HepG2 (cell line): ENCODE results near the gene SDK2. TPM values are rescaled to one million over a fixed set of nuclear protein-coding genes. Genes with fewer than 3 reads are reported as not detected.

ENCODE experiments used
- AGO2 ChIP-seq: fragments of 200-400 bp; formaldehyde crosslinking; optimal IDR thresholded peaks from 2 replicates; pipeline ENCODE3; 2017; ENCODE audit warnings: mild to moderate bottlenecking, low read depth, low read length, moderate library complexity
- GPN1 ChIP-seq: sonication (generic); formaldehyde crosslinking; IDR thresholded peaks from 2 replicates; pipeline ENCODE4 v1.5.1; 2020; ENCODE audit warnings: missing genetic modification reagents, borderline replicate concordance
- KDM4B ChIP-seq: sonication (generic); formaldehyde crosslinking; IDR thresholded peaks from 2 replicates; pipeline ENCODE4 v1.4.0; 2020; ENCODE audit warnings: missing genetic modification reagents
- MEIS1 ChIP-seq: sonication (generic); formaldehyde crosslinking; IDR thresholded peaks from 2 replicates; pipeline ENCODE4 v1.9.0; 2021; ENCODE audit warnings: mild to moderate bottlenecking, missing genetic modification reagents, moderate library complexity, borderline replicate concordance
- MYC ChIP-seq: sonication (generic); formaldehyde crosslinking; IDR thresholded peaks from 2 replicates; pipeline ENCODE4 v1.9.0; 2021; ENCODE audit warnings: missing genetic modification reagents, borderline replicate concordance
- RAD51 ChIP-seq: fragments of 450-650 bp; IDR thresholded peaks from 2 replicates; pipeline ENCODE4 v1.6.1; 2016; ENCODE audit warnings: borderline replicate concordance
- RBFOX2 ChIP-seq: fragments of 200-400 bp; formaldehyde crosslinking; IDR thresholded peaks from 2 replicates; pipeline ENCODE4 v1.6.1; 2017; ENCODE audit warnings: low read depth, mild to moderate bottlenecking, low read length
- SNRNP70 ChIP-seq: fragments of 200-400 bp; formaldehyde crosslinking; IDR thresholded peaks from 2 replicates; pipeline ENCODE4 v1.6.1; 2017; ENCODE audit warnings: mild to moderate bottlenecking, low read depth, low read length, moderate library complexity
- STAG1 ChIP-seq: sonication (generic); formaldehyde crosslinking; IDR thresholded peaks from 2 replicates; pipeline ENCODE4 v1.4.0; 2020; ENCODE audit warnings: missing genetic modification reagents
- TOE1 ChIP-seq: sonication (generic); formaldehyde crosslinking; IDR thresholded peaks from 2 replicates; pipeline ENCODE4 v1.4.0; 2020; ENCODE audit warnings: mild to moderate bottlenecking, missing genetic modification reagents
- ZBTB38 ChIP-seq: sonication (generic); formaldehyde crosslinking; IDR thresholded peaks from 2 replicates; pipeline ENCODE4 v1.5.1; 2020; ENCODE audit warnings: mild to moderate bottlenecking, missing genetic modification reagents
- ZNF230 ChIP-seq: sonication (generic); formaldehyde crosslinking; IDR thresholded peaks from 2 replicates; pipeline ENCODE4 v1.4.0; 2020; ENCODE audit warnings: mild to moderate bottlenecking, missing genetic modification reagents
- ZNF251 ChIP-seq: sonication (generic); formaldehyde crosslinking; IDR thresholded peaks from 2 replicates; pipeline ENCODE4 v1.9.0; 2021; ENCODE audit warnings: mild to moderate bottlenecking, missing genetic modification reagents
- ZNF513 ChIP-seq: sonication (generic); formaldehyde crosslinking; conservative IDR thresholded peaks from 2 replicates; pipeline ENCODE4 v1.5.0; 2020; ENCODE audit warnings: missing genetic modification reagents
- ZSCAN31 ChIP-seq: sonication (generic); formaldehyde crosslinking; IDR thresholded peaks from 2 replicates; pipeline ENCODE4 v1.5.0; 2020; ENCODE audit warnings: low read depth, mild to moderate bottlenecking, missing genetic modification reagents
- polyA plus RNA-seq, 8 experiments: library from polyadenylated mRNA; depleted of rRNA in 3 of 8; stranded (reverse) in 7 of 8; unstranded in 1 of 8; fragments of >200 nt; fragmentation: Illumina TruSeq in 4 of 8; extraction: Trizol in 4 of 8; gene quantifications; 2 replicates each; pipeline versions ENCODE4 v1.2.1 to v1.2.3, GENCODE V29; 2011 to 2016; ENCODE audit warnings: low read depth in 4 of 8, missing spikeins in 1 of 8, mixed read lengths in 1 of 8; ENCODE audit not compliant: insufficient read depth in 1 of 8
- total RNA-seq, 5 experiments: library from RNA; depleted of rRNA; stranded (reverse); fragments of >200 nt; fragmentation: Illumina TruSeq; extraction: Trizol; gene quantifications; 2 replicates each; pipeline ENCODE4 v1.2.3, GENCODE V29; 2016; ENCODE audit warnings: low read depth in 1 of 5
- TF ChIP-seq, protein P1 (sequence below): sonication (generic); formaldehyde crosslinking; IDR thresholded peaks from 2 replicates; pipeline ENCODE4 v1.5.1; 2020; ENCODE audit warnings: mild to moderate bottlenecking, missing genetic modification reagents, borderline replicate concordance
- TF ChIP-seq, protein P2 (sequence below): sonication (generic); formaldehyde crosslinking; IDR thresholded peaks from 2 replicates; pipeline ENCODE4 v1.4.0; 2020; ENCODE audit warnings: missing genetic modification reagents, borderline replicate concordance

SDK2 gene
- total and polyA plus RNA-seq, 2 of the 13 experiments (the other 11 are each of a cell fraction or from before 2014, with no cell fraction given): not detected

GRCh38 chr17:73304971-73305812 is 339.1 kb downstream of the SDK2 start (continued):
- TF ChIP-seq, protein P1, sequence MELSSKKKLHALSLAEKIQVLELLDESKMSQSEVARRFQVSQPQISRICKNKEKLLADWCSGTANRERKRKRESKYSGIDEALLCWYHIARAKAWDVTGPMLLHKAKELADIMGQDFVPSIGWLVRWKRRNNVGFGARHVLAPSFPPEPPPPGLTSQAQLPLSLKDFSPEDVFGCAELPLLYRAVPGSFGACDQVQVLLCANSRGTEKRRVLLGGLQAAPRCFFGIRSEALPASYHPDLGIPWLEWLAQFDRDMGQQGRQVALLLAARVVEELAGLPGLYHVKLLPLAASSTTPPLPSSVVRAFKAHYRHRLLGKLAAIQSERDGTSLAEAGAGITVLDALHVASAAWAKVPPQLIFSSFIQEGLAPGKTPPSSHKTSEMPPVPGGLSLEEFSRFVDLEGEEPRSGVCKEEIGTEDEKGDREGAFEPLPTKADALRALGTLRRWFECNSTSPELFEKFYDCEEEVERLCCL (CRISPR knock-in tag): no peak
- TF ChIP-seq GPN1 (CRISPR knock-in tag): no peak
- TF ChIP-seq MEIS1 (CRISPR knock-in tag): no peak
- no peak for TF ChIP-seq ZSCAN31 (CRISPR knock-in tag)
- TF ChIP-seq MYC: 0 out of 2 replicates have a peak, but pooled peaks have one; percentile 15
- TF ChIP-seq TOE1 (CRISPR knock-in tag): no peak
- TF ChIP-seq RAD51: no peak
- TF ChIP-seq, protein P2, sequence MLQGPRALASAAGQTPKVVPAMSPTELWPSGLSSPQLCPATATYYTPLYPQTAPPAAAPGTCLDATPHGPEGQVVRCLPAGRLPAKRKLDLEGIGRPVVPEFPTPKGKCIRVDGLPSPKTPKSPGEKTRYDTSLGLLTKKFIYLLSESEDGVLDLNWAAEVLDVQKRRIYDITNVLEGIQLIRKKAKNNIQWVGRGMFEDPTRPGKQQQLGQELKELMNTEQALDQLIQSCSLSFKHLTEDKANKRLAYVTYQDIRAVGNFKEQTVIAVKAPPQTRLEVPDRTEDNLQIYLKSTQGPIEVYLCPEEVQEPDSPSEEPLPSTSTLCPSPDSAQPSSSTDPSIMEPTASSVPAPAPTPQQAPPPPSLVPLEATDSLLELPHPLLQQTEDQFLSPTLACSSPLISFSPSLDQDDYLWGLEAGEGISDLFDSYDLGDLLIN (CRISPR knock-in tag): no peak
- TF ChIP-seq STAG1 (CRISPR knock-in tag): peak; percentile 22; the same call in 1 of the 2 replicates
- no peak for TF ChIP-seq ZNF251 (CRISPR knock-in tag)
- TF ChIP-seq ZNF513: no peak
- no peak for TF ChIP-seq SNRNP70
- 0 out of 2 replicates have a peak, but pooled peaks have one; percentile 52 for TF ChIP-seq ZNF230 (CRISPR knock-in tag)
- TF ChIP-seq RBFOX2: 0 out of 2 replicates have a peak, but pooled peaks have one; percentile 22
- TF ChIP-seq AGO2: peak; percentile 76
- TF ChIP-seq KDM4B (CRISPR knock-in tag): 0 out of 2 replicates have a peak, but pooled peaks have one; percentile 21
- TF ChIP-seq ZBTB38 (CRISPR knock-in tag): 0 out of 2 replicates have a peak, but pooled peaks have one; percentile 43
